DOHH2 (cell line): ENCODE data around the gene SMOC2.

Source experiments
- EZH2phosphoT487 ChIP-seq: fragments of 200-600 bp; sonication (generic); IDR thresholded peaks from 2 replicates; pipeline ENCODE4 v1.6.1; 2017; ENCODE audit warnings: borderline replicate concordance, mild to moderate bottlenecking, antibody characterized with exemption, low read length, moderate library complexity, mixed read lengths
- TF ChIP-seq, protein P1 (sequence below): fragments of 200-600 bp; sonication (generic); IDR thresholded peaks from one replicate; pipeline ENCODE4 v1.5.1; 2014; ENCODE audit warnings: antibody characterized with exemption, mild to moderate bottlenecking, low read depth, low read length; ENCODE audit not compliant: poor library complexity, severe bottlenecking

GRCh38 chr6:168615837-168616236 lies 174.9 kb downstream of the SMOC2 start:
- TF ChIP-seq, protein P1, sequence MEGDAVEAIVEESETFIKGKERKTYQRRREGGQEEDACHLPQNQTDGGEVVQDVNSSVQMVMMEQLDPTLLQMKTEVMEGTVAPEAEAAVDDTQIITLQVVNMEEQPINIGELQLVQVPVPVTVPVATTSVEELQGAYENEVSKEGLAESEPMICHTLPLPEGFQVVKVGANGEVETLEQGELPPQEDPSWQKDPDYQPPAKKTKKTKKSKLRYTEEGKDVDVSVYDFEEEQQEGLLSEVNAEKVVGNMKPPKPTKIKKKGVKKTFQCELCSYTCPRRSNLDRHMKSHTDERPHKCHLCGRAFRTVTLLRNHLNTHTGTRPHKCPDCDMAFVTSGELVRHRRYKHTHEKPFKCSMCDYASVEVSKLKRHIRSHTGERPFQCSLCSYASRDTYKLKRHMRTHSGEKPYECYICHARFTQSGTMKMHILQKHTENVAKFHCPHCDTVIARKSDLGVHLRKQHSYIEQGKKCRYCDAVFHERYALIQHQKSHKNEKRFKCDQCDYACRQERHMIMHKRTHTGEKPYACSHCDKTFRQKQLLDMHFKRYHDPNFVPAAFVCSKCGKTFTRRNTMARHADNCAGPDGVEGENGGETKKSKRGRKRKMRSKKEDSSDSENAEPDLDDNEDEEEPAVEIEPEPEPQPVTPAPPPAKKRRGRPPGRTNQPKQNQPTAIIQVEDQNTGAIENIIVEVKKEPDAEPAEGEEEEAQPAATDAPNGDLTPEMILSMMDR: no peak
- no peak for TF ChIP-seq EZH2phosphoT487
